Stomach (tissue), 4 donors: Measurements from ENCODE around the gene BFAR.

Experiments
- CTCF ChIP-seq, 7 experiments: fragments of 450-650 bp in 4 of 7; fragments of 200-600 bp in 3 of 7; sonication (generic) in 3 of 7; IDR thresholded peaks; one replicate each; pipeline ENCODE4 v1.5.1; 2016 to 2019; ENCODE audit warnings: antibody characterized with exemption in 7 of 7, control low read depth in 2 of 7, mild to moderate bottlenecking in 1 of 7
- EP300 ChIP-seq: sonication (generic); formaldehyde crosslinking; IDR thresholded peaks from one replicate; pipeline ENCODE4 v1.6.1; 2017; ENCODE audit warnings: antibody characterized with exemption
- POLR2A ChIP-seq, 4 donors: fragments of 450-650 bp; IDR thresholded peaks; one replicate each; pipeline ENCODE4 v1.6.1; 2016; ENCODE audit warnings: antibody characterized with exemption in 4 of 4, control low read depth in 2 of 4, mild to moderate bottlenecking in 1 of 4, moderate library complexity in 1 of 4
- POLR2AphosphoS5 ChIP-seq, 3 donors: sonication (generic); formaldehyde crosslinking; IDR thresholded peaks; one replicate each; pipeline ENCODE4 v1.6.1; 2016; ENCODE audit warnings: antibody characterized with exemption in 3 of 3

GRCh38 chr16:14608111-14608566 is 24.6 kb upstream of the BFAR start:
- TF ChIP-seq POLR2AphosphoS5 (IDR thresholded peaks at IDR 0.05) (no peak), CTCF (IDR thresholded peaks at IDR 0.05) (no peak), EP300 (no peak), POLR2A (IDR thresholded peaks at IDR 0.05) (no peak)
